ENCODE measurements around the gene GTF2A1. TPM values are rescaled to one million over a fixed set of nuclear protein-coding genes. Genes with fewer than 3 reads are reported as not detected.

Gene GTF2A1
- total RNA-seq, 1 experiment from 2014 or later, result 34.4 TPM

DNA sequence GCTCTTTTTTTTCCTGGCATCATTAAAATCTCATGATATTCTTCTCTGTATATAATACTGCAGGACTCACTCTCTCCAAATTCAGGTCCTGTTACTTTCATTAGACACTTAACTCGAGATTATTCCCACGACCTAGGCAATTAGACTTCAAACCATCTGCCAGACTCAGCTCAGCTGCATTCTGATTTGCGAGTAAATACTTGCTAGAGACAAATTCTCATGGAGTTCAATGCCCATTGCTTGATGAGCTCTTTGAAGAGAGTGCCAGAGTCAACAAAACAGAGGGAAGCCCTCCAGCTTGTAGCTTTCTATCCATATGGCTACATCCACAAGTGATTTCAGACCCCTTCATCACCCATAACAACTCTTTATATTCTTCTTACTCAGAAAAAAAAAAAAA is 88.3 kb downstream of the GTF2A1 start:
- TF ChIP-seq REST (IDR thresholded peaks at IDR 0.05; ENCODE audit: insufficient read depth in 1 of 2, low read depth in 2 of 2, low read length in 1 of 2), result no peak
- TF ChIP-seq, protein P1, sequence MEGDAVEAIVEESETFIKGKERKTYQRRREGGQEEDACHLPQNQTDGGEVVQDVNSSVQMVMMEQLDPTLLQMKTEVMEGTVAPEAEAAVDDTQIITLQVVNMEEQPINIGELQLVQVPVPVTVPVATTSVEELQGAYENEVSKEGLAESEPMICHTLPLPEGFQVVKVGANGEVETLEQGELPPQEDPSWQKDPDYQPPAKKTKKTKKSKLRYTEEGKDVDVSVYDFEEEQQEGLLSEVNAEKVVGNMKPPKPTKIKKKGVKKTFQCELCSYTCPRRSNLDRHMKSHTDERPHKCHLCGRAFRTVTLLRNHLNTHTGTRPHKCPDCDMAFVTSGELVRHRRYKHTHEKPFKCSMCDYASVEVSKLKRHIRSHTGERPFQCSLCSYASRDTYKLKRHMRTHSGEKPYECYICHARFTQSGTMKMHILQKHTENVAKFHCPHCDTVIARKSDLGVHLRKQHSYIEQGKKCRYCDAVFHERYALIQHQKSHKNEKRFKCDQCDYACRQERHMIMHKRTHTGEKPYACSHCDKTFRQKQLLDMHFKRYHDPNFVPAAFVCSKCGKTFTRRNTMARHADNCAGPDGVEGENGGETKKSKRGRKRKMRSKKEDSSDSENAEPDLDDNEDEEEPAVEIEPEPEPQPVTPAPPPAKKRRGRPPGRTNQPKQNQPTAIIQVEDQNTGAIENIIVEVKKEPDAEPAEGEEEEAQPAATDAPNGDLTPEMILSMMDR (IDR thresholded peaks at IDR 0.05), result no peak
- TF ChIP-seq TCF7L2 (IDR thresholded peaks at IDR 0.05; ENCODE audit: low read depth, low read length), result no peak
- no peak for TF ChIP-seq SIN3A (IDR thresholded peaks at IDR 0.05; ENCODE audit: borderline replicate concordance, insufficient read depth, low read depth, low read length)
- TF ChIP-seq POLR2AphosphoS5 (IDR thresholded peaks at IDR 0.05; ENCODE audit: low read depth, low read length), result no peak
- POLR2A ChIA-PET, result no interaction called here

DNA sequence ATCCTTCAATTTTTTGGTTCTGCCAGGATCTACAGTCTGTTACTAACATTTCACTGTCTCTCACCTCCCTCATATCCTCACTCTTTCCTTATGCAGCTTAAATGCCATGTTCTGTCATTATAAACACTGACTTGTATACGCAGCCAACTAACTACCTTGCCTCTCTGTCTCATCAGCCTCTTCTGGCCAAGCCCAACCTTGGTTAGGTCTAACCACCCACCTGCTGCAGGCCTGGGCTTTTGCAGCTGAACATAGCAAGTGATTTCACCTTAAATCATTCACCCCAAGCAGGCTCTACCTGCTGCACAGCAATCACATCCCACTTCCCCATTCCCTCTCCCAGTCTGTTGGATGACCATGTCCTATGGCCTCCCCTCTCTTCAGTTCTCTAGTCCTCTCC is 91.5 kb downstream of the GTF2A1 start:
- CTCF ChIA-PET, result no interaction called here
- in situ Hi-C loops (cut with HindIII; ENCODE audit: low pct_unique_long_range_greater_than_20kb, low sequenced_read_pairs), result no loop called here
- Histone ChIP-seq H3K27ac (ENCODE audit: low read length) (no peak overlapping the region), H3K4me3 (ENCODE audit: low read depth in 2 of 2, low read length in 2 of 2) (no peak overlapping the region), H3K9me3 (ENCODE audit: control insufficient read depth, insufficient read depth, low read depth, low read length) (no peaks in the 10 kb centered on the region), H3K27me3 (ENCODE audit: control insufficient read depth, insufficient read depth, low read length) (no peaks in the 10 kb centered on the region), H3K4me1 (ENCODE audit: control insufficient read depth, insufficient read depth, low read length) (no peaks in the 10 kb centered on the region), H3K36me3 (ENCODE audit: control insufficient read depth, insufficient read depth, low read length) (no peaks in the 10 kb centered on the region)
- DNase-seq (ENCODE audit: low read depth, low spot score), result no peak
- BruUV-seq (replicated peaks), result no TSS peak
- TF ChIP-seq POLR2AphosphoS5 (IDR thresholded peaks at IDR 0.05; ENCODE audit: low read depth, low read length) (no peak), REST (IDR thresholded peaks at IDR 0.05; ENCODE audit: insufficient read depth in 1 of 2, low read depth in 2 of 2, low read length in 1 of 2) (no peak), SIN3A (IDR thresholded peaks at IDR 0.05; ENCODE audit: borderline replicate concordance, insufficient read depth, low read depth, low read length) (no peak), TCF7L2 (IDR thresholded peaks at IDR 0.05; ENCODE audit: low read depth, low read length) (no peak)
- TF ChIP-seq, protein P1 (IDR thresholded peaks at IDR 0.05), result no peak
- ATAC-seq, result no peak
- intact Hi-C loops (cut with micrococcal nuclease; ENCODE audit: unreplicated experiment), result no loop called here
- POLR2A ChIA-PET, result no interaction called here

More for the DNA sequence above, 88.3 kb downstream of the GTF2A1 start:
- in situ Hi-C loops (cut with HindIII; ENCODE audit: low pct_unique_long_range_greater_than_20kb, low sequenced_read_pairs) (no loop called here), intact Hi-C loops (cut with micrococcal nuclease; ENCODE audit: unreplicated experiment) (no loop called here)
- CTCF ChIA-PET, result no interaction called here
- DNase-seq (ENCODE audit: low read depth, low spot score) (no peak), ATAC-seq (no peak)
- Histone ChIP-seq H3K4me1 (ENCODE audit: control insufficient read depth, insufficient read depth, low read length) (no peaks in the 10 kb centered on the region), H3K27ac (ENCODE audit: low read length) (no peak overlapping the region), H3K36me3 (ENCODE audit: control insufficient read depth, insufficient read depth, low read length) (no peaks in the 10 kb centered on the region), H3K9me3 (ENCODE audit: control insufficient read depth, insufficient read depth, low read depth, low read length) (no peaks in the 10 kb centered on the region), H3K27me3 (ENCODE audit: control insufficient read depth, insufficient read depth, low read length) (no peaks in the 10 kb centered on the region), H3K4me3 (ENCODE audit: low read depth in 2 of 2, low read length in 2 of 2) (no peak overlapping the region)
- BruUV-seq (replicated peaks), result no TSS peak

Measured in Panc1 (cell line).